ENCODE measurements around the gene DDX47. TPM values are rescaled to one million over a fixed set of nuclear protein-coding genes. Genes with fewer than 3 reads are reported as not detected.
"Not testable (repeated sequence)": the region's sequence is repeated elsewhere in the genome, so short reads cannot be mapped to it uniquely, and the experiment has no call there.

The DDX47 gene
- total RNA-seq, 2 donors from 2014 or later, result 40.9 to 43.1 TPM

DNA sequence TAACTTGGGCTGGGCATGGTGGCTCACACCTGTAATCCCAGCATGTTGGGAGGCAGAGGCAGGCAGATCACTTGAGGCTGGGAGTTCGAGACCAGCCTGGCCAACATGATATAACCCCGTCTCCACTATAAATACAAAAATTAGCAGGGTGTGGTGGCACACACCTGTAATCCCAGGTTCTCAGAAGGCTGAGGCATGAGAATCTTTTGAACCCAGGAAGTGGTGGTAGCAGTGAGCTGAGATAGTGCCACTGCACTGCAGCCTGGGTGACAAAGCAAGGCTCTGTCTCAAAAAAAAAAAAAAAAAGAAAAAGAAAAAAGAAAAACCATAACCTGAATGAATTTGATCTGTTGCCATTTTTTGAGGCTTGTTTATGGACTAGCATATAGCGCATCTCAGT is 33.6 kb downstream of the DDX47 start:
- intact Hi-C loops (cut with DNase I); DNase-seq (ENCODE audit: low spot score): not testable (repeated sequence)

DNA sequence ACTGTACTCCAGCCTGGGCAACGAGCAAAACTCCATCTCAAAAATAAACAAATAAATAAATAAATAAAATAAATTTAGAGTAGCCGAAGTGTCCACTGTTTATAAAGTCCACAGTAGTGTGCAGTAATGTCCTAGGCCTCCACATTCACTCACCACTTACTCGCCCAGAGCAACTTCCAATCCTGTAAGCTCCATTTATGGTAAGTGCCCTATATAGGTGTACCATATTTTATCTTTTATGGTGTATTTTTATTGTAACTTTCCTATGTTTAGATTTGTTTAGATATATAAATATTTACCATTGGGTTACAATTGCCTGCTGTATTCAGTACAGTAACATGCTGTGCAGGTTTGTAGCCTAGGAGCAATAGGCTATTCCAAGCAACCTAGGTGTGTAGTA is 40.3 kb downstream of the DDX47 start:
- intact Hi-C loops (cut with DNase I), result no loop called here

DNA sequence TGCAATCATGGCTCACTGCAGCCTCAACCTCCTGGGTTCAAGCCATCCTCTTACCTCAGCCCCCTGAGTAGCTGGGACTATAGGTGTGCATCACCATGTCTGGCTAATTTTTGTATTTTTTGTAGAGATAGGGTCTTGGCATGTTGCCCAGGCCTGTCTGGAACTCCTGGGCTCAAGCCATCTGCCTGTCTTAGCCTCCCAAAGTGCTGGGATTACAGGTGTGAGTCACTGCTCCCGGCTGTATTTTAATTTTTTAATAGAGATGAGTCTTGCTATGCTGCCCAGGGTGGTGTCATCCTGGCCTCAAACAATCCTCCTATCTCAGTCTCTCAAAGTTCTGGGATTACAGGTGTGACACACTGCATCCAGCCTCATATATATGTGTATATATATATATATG is 46.5 kb downstream of the DDX47 start:
- DNase-seq (ENCODE audit: low spot score), result no peak
- intact Hi-C loops (cut with DNase I), result no loop called here

More for the DNA sequence above, 40.3 kb downstream of the DDX47 start:
- DNase-seq (ENCODE audit: low spot score), result no peak

DNA sequence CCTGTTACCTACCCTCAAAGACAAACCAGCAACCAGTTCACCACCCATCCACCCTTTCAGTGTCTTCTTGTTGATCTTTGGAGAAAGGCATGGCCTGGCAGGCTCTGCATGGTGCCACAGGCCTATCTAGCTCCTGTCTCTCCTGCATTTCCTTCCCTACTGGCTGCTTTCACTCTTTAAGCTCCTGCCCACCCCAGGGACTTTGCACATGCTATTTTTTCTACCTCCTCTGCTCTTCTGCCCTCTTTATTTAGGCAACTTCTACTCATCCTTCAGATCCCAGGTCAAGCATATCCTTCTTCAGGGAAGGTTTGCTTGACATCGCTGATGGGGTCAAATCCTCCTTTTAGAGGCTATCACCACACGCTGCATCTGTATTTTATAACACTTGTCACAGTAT is 51.1 kb downstream of the DDX47 start:
- intact Hi-C loops (cut with DNase I), result no loop called here
- DNase-seq (ENCODE audit: low spot score), result no peak

DNA sequence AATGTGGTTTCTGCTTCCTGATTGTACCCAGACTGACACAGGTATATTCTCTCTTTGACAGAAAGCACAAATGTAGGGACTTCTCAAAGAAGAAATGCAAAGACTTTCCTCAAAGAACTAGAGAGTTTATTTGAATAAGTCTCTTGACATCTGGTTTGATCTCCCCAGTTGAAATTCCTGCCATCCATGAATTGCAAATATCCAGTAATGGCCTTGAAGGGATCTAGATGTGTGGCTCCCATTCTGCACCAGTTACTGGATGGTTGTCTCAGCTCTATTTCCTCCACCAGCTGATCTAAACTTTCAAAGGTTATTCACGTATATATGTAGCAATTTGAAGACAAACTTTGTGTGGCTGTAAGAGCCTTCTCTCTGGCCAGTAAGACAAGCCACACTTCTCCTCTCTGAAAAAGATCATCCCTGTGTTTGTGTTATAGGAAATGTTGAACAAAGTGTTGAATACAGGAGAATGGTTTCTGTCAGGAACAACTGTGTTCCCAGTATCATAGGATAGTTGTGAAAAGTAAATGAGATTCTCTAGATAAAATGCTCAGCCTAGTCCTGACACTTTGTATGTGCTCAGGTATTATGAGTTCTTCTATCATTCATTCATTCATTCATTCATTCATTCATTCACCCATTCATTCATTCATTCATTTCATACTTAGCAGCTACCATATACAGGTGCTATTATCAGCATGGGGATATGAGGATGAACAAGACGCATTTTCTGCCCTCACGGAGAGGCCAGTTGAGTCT is 55.5 kb downstream of the DDX47 start:
- DNase-seq (ENCODE audit: low spot score), result no peak
- intact Hi-C loops (cut with DNase I), result no loop called here

DNA sequence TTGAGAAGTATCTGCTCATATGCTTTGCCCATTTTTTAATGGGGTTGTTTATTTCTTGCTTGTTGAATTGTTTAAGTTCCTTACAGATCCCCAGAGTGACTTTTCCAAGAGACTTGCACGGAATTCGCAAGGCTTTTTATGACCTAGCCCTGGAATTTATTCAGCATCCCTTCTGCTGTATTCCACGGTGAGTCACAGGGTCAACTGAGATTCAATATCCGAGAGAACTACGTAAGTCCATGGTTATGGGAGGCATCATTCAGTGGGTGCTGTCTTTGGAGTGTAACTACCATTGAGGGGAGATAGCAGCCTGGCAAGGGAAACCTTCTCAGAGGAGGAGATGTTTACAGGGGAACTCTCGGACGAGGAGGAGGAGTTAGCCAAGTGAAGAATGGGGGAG is 57.3 kb downstream of the DDX47 start:
- no peak for DNase-seq (ENCODE audit: low spot score)
- intact Hi-C loops (cut with DNase I), result no loop called here

DNA sequence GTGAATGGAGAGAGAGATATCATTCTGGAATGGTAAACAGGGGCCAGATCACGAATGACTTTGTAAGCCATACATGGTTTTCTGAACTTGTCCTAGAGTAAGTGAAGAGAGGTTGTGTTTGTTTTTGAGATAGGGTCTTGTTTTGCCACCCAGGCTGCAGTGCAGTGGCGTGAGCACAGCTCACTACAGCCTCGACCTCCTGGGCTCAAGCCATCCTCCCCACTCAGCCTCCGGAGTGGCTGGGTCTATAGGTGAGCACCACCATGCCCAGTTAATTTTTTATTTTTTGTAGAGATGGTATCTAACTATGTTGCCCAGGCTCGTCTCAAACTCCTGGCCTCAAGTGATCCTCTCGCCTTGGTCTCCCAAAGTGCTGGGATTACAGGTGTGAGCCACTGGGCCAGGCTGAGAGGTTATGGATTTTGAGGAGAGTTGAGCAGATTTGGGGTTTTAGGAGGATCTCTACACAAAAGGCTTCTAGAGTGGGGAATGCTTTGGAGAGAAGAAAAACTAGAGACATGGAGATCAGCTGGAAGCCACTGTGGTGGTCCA is 58.5 kb downstream of the DDX47 start:
- no peak for DNase-seq (ENCODE audit: low spot score)
- intact Hi-C loops (cut with DNase I), result no loop called here

DNA sequence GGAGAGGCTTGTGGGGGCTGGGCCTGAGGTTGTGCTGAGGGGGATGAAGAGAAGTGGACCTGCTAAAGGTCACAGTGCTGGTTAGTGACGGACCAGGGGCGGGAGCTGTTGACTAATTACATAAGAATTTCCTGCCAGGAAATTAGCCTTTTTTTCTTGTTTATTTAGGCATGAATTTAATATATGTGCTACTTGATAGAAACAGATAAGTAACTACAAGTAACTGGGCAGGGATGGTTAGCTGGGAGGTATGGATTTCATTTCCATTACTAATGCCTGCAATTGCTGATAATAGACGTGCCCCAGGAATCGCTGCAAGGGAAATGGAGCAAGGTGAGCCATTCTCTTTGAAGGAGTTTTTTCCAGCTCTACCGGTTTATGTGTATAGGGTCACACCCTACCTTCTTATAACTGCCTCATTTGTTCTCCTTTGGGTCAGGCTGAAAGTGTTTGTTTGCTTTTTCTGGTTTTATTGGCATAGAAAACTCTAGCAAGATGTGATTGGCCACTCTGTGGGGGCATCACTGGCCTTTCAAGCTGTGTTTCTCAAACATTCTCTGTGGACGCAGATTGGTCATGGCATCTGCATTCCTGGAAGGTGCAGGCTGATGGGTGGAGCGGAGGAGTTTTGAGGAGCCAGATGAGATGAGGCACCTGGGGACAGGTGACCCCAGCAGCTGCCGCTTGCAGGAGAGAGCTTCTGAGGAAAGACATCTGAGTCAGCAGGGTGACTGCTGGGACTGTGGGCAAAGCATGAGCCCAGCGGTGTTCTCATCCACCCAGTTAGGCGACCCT is 59.2 kb downstream of the DDX47 start:
- intact Hi-C loops (cut with DNase I), result no loop called here
- DNase-seq (ENCODE audit: low spot score), result no peak

DNA sequence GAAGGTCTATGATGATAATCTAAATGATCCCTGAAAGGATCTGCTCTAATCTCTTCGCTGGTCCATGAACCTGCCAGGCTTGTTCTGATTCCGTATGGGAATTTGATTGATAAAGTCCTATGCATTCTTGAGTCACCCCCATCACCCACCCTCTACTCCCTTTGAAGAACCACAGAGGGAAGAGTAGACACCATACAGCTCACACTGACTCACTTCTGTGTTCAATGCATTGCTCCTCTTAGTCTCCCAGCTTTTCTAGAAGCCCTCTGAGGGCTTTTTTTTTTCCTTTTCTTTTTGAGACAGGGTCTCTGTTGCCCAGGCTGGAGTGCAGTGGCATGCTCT is 59.8 kb downstream of the DDX47 start:
- intact Hi-C loops (cut with DNase I), result no loop called here
- DNase-seq (ENCODE audit: low spot score), result no peak

DNA sequence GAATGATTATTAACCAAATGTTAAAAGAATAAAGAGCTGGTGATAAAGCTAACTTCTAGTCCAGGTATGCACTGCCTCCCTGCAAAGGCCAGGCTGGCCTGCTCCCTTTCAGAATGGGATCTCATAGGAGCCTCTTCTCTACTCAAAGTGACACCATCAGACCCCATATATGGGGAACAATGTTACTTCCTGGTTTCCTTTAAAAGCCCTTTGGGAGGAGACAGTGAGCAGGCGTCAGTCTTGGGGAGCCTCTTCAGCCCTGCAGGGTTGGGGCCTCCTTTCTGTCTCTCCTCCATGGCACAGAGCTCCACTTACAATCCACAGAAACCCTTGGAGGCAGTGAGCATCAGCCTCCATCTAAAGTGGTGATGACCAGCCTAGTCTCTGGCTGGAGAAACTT is 60.9 kb downstream of the DDX47 start:
- no peak for DNase-seq (ENCODE audit: low spot score)
- intact Hi-C loops (cut with DNase I), result no loop called here

DNA sequence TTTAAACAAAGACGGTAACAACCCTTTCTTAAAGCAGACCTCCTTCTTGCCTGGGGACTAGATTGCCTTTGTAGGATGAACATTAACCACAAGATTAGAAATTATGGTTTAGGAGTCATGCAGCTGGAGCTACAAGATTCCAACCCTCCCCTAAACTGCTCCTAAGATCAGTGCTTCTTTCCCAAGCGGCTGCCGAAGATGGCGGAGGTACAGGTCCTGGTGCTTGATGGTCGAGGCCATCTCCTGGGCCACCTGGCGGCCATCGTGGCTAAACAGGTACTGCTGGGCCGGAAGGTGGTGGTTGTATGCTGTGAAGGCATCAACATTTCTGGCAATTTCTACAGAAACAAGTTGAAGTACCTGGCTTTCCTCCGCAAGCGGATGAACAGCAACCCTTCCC is 62.2 kb downstream of the DDX47 start:
- DNase-seq (ENCODE audit: low spot score); intact Hi-C loops (cut with DNase I): not testable (repeated sequence)

DNA sequence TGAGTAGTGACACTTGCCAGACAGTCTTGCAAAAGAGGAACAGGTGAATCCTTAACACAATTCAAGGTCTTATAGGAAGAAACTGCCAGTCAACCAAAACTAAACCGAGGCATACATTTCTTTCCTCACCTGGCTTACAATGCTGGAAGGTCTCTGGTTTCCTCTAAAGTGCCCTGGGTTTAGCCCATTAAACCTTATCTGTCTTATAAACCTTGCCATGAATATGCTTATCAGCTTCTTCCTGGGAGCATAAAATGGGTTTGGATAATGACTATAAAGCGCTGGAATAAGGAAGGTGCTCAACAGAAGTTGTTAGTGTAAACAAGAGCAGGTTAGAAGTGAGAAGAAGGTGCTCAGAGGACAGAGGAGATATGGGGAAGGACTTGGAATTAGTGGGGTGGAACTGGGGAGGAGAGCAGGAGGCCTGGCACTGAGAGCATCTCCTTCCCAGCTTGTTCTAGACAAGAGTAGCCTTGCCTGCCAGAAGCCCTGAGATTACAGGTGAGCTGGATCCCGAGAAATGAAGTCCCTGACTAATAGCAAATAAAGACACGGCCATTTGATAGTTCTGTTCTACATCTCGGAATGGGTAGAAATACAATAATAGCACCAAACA is 64.1 kb downstream of the DDX47 start:
- no peak for DNase-seq (ENCODE audit: low spot score)
- intact Hi-C loops (cut with DNase I), result no loop called here

DNA sequence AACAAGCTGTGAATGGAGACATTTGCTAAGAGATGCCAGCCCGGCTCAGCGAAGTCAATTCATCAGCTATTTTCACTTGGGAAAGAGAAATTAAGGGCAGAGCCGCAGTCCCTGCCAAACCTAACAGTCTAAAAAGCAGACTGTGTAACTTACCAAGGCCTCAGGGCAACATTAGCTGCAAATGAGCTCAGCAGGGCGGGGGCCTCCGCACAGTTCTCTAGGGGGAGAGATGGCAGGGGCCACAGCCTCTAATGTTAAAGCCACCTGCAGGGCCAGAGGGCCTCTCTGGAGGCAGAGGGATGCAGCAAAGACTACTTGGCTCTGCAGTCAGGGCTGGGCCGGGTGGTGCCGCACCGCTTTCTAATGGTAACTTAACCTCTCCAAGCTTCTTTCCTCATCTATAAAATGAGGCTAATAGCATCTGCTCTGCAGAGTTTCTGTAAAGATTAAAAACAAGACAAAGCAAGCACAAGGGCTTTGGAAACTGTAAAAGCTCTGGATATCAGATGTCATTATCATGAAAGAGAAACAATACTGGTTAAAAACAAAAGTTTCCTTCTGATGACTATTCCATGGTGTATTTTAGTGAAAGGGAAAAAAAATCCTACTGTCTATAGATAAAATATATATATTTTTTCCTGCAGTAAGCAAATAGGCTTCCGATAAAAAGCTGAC is 64.8 kb downstream of the DDX47 start:
- intact Hi-C loops (cut with DNase I), result no loop called here
- DNase-seq (ENCODE audit: low spot score), result no peak

Small RNA genes within 50 kb of the gene (microRNA-seq; reads per million reads assigned to microRNA genes)
- 0 reads per million in 2 donors for gene MIR613 (ENCODE audit: borderline microRNAs expressed in 2 of 2)

Other genes starting within 250 kb of the DDX47 start
- 10 to 100 TPM; 30.3 to 30.6 TPM for gene CREBL2, start 201.5 kb upstream of the DDX47 start, total RNA-seq
- gene GPR19, start 117.2 kb upstream of the DDX47 start, total RNA-seq, result not detected
- gene CDKN1B, start 96.0 kb upstream of the DDX47 start, total RNA-seq, result 10 to 100 TPM; 27.5 to 33.1 TPM
- gene APOLD1, start 27.7 kb upstream of the DDX47 start, total RNA-seq, result 10 to 100 TPM; 22.4 to 45.1 TPM
- 10 to 100 TPM; 16.2 to 23.4 TPM for gene GPRC5A, start 78.2 kb downstream of the DDX47 start, total RNA-seq
- gene GPRC5D, start 138.8 kb downstream of the DDX47 start, total RNA-seq, result not detected
- gene HEBP1, start 186.9 kb downstream of the DDX47 start, total RNA-seq, result 10 to 100 TPM; 56.4 to 63.2 TPM
- 1 to 10 TPM; 4.5 to 4.9 TPM for gene FAM234B, start 231.0 kb downstream of the DDX47 start, total RNA-seq